Hepatocyte (in vitro differentiated cells): ENCODE results near the gene FRS2. TPM values are rescaled to one million over a fixed set of nuclear protein-coding genes. Genes with fewer than 3 reads are reported as not detected.

Source experiments
- DNase-seq: peaks from one replicate; pipeline ENCODE4 v3.0.0-alpha.2; 2016; ENCODE audit warnings: low spot score
- H2AFZ ChIP-seq: fragments of 200-600 bp; sonication (generic); 2 replicates; pipeline ENCODE4 v1.6.0; 2016; ENCODE audit warnings: antibody characterized with exemption, mild to moderate bottlenecking
- H3K27ac ChIP-seq: fragments of 200-600 bp; sonication (generic); 2 replicates; pipeline ENCODE4 v1.5.1; 2016; ENCODE audit warnings: mild to moderate bottlenecking
- H3K27me3 ChIP-seq: fragments of 200-600 bp; sonication (generic); 2 replicates; pipeline ENCODE4 v1.6.1; 2016
- H3K36me3 ChIP-seq: fragments of 200-600 bp; sonication (generic); replicated peaks from 2 replicates; pipeline ENCODE4 v1.5.1; 2016; ENCODE audit warnings: low read depth; ENCODE audit not compliant: insufficient read depth
- H3K4me1 ChIP-seq: fragments of 200-600 bp; sonication (generic); 2 replicates; pipeline ENCODE4 v1.5.1; 2016; ENCODE audit warnings: mild to moderate bottlenecking, moderate library complexity; ENCODE audit not compliant: insufficient read depth
- H3K4me2 ChIP-seq: fragments of 200-600 bp; sonication (generic); 2 replicates; pipeline ENCODE4 v1.6.0; 2016
- H3K4me3 ChIP-seq: fragments of 200-600 bp; sonication (generic); 2 replicates; pipeline ENCODE4 v1.5.1; 2016; ENCODE audit warnings: mild to moderate bottlenecking
- H3K79me2 ChIP-seq: fragments of 200-600 bp; sonication (generic); 2 replicates; pipeline ENCODE4 v1.6.0; 2017; ENCODE audit warnings: mild to moderate bottlenecking
- H3K9me2 ChIP-seq: fragments of 200-600 bp; sonication (generic); replicated peaks from 2 replicates; pipeline ENCODE4 v1.6.0; 2017; ENCODE audit warnings: mild to moderate bottlenecking; ENCODE audit not compliant: insufficient read depth
- H3K9me3 ChIP-seq: fragments of 200-600 bp; sonication (generic); 2 replicates; pipeline ENCODE4 v1.5.1; 2016; ENCODE audit warnings: low read depth, mild to moderate bottlenecking
- H4K20me1 ChIP-seq: fragments of 200-600 bp; sonication (generic); 2 replicates; pipeline ENCODE4 v1.6.0; 2016; ENCODE audit warnings: mild to moderate bottlenecking; ENCODE audit not compliant: insufficient read depth, poor library complexity, severe bottlenecking
- EZH2 ChIP-seq: fragments of 200-600 bp; sonication (generic); IDR thresholded peaks from 2 replicates; pipeline ENCODE4 v1.6.1; 2016; ENCODE audit warnings: antibody characterized with exemption, mild to moderate bottlenecking, borderline replicate concordance
- EZH2phosphoT487 ChIP-seq: fragments of 200-600 bp; sonication (generic); IDR thresholded peaks from one replicate; pipeline ENCODE4 v1.6.1; 2018; ENCODE audit warnings: antibody characterized with exemption, mild to moderate bottlenecking, low read depth, moderate library complexity; ENCODE audit not compliant: unreplicated experiment, severe bottlenecking
- WGBS: methylation state at CpG from one replicate; pipeline ENCODE4 v1.1.6; 2016; ENCODE audit warnings: low lambda C conversion rate; ENCODE audit errors: missing lambda C conversion rate; 5-methylcytosine and 5-hydroxymethylcytosine counted together
- polyA plus RNA-seq: library from polyadenylated mRNA; unstranded; fragments of >200 nt; fragmentation: Nextera tagmentation; extraction: Ambion mirVana; gene quantifications from 2 replicates; pipeline ENCODE4 v1.2.1, GENCODE V29; 2016
- total RNA-seq: library from RNA; depleted of rRNA; stranded (reverse); fragments of >200 nt; gene quantifications from 2 replicates; pipeline ENCODE4 v1.2.3, GENCODE V29; 2014
- TF ChIP-seq, protein P1 (sequence below): fragments of 200-600 bp; sonication (generic); IDR thresholded peaks from 2 replicates; pipeline ENCODE4 v1.5.1; 2016; ENCODE audit warnings: antibody characterized with exemption, mild to moderate bottlenecking; ENCODE audit not compliant: poor library complexity

Gene FRS2
- total and polyA plus RNA-seq, 2 experiments from 2014 or later = 14.7 to 76.4 TPM

DNA sequence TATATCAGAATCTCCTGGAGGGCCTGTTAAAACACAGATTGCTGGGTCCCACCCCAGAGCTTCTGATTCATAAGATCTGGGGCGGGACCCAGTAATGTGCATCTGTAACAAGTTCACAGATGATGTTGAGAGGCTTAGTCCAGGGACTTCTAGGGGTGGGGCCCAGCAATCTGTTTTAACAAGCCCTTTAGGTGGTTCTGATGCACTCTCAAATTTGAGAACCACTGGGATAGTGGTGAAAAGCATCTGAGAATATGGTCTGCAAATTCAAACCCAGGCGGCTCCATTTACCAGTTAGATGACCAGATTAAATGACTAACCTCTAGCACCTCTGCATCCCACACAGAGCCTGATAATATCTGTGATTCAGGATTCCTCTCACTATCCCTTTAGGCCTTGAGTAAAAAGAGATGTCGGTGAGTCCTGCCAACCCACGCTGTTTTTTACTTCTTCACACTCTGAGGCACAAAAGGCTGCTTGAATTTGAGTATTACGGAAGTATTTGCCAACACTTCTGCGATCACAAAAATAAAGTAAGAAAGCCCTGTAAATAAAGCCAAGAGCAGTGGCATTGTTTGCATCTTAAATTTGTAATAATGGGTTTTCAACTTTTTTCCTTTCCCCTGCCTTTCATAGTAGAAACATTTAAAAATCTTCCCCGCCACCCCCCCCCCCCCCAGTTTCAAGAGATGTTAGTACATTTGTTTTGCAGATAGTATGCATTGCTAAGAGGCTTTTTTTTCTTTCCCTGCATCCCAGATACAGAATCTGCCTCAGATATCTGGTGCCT, 1.8 kb upstream of the FRS2 start:
- Histone ChIP-seq H3K79me2 (peaks cover 31% of the 10 kb centered on the region), H3K27me3 (no peaks in the 10 kb centered on the region), H3K9me3 (no peaks in the 10 kb centered on the region), H3K9me2 (no peaks in the 10 kb centered on the region), H3K27ac (no peak overlapping the region), H3K4me3 (no peak overlapping the region), H2AFZ (no peak overlapping the region), H3K4me2 (no peak overlapping the region), H3K36me3 (no peaks in the 10 kb centered on the region), H4K20me1 (peaks cover 23% of the 10 kb centered on the region), H3K4me1 (peaks cover 7% of the 10 kb centered on the region)
- no peak for DNase-seq
- TF ChIP-seq, protein P1, sequence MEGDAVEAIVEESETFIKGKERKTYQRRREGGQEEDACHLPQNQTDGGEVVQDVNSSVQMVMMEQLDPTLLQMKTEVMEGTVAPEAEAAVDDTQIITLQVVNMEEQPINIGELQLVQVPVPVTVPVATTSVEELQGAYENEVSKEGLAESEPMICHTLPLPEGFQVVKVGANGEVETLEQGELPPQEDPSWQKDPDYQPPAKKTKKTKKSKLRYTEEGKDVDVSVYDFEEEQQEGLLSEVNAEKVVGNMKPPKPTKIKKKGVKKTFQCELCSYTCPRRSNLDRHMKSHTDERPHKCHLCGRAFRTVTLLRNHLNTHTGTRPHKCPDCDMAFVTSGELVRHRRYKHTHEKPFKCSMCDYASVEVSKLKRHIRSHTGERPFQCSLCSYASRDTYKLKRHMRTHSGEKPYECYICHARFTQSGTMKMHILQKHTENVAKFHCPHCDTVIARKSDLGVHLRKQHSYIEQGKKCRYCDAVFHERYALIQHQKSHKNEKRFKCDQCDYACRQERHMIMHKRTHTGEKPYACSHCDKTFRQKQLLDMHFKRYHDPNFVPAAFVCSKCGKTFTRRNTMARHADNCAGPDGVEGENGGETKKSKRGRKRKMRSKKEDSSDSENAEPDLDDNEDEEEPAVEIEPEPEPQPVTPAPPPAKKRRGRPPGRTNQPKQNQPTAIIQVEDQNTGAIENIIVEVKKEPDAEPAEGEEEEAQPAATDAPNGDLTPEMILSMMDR = no peak
- TF ChIP-seq EZH2phosphoT487 (no peak), EZH2 (no peak)
- 69% methylated on average over 7 of the region's 7 CpGs for WGBS

DNA sequence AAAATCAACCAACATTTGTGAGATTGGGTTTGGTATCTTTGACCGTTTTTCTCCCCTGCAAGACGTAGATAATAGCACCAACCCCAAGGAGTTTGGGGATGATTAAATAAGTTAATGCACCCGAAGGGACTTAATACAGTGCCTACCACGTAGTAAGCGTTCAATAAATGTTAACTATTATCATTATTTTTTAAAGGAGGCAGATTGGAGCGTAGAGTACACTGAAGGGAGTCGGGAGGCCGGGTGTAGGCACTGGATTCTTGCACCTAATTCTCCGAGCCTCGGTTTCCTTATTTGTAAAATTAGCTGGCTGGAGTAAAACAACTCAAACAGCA, 367 bp upstream of the FRS2 start:
- peaks cover 16% of the 10 kb centered on the region for H3K4me1 ChIP-seq
- H3K4me3 ChIP-seq = peak overlapping the region; percentile 93
- no peaks in the 10 kb centered on the region for H3K36me3 ChIP-seq
- DNase-seq = no peak
- TF ChIP-seq, protein P1 = no peak
- TF ChIP-seq EZH2 (no peak), EZH2phosphoT487 (no peak)
- peak overlapping the region; percentile 74 for H3K4me2 ChIP-seq
- H3K27ac ChIP-seq = peak overlapping the region; percentile 99
- WGBS = 32% methylated on average over 10 of the region's 10 CpGs
- no peaks in the 10 kb centered on the region for H3K9me2 ChIP-seq
- H3K79me2 ChIP-seq = peaks cover 45% of the 10 kb centered on the region
- peaks cover 35% of the 10 kb centered on the region for H4K20me1 ChIP-seq
- no peaks in the 10 kb centered on the region for H3K9me3 ChIP-seq
- no peaks in the 10 kb centered on the region for H3K27me3 ChIP-seq
- H2AFZ ChIP-seq = peak overlapping the region; percentile 64

DNA sequence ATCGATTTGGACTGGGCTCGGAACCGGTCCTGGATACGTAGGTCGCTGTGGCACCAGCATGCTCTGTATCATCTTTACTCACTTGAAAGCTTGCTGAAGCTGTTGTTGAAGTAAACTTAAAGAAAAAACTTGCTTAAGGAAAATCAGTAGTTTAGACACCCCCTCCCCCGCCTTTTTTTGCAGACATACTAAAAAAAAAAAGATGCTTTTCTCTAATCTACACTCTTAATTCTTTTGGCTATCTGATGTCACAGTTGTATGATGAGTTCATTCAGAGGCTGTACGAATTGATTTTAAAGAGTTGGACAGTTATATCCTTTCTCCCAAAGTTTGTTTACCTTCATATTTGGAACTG, 865 bp downstream of the FRS2 start:
- no peak for DNase-seq
- WGBS = 3% methylated on average over 7 of the region's 7 CpGs
- H3K4me3 ChIP-seq = peak overlapping the region; percentile 93
- H3K36me3 ChIP-seq = no peaks in the 10 kb centered on the region
- H3K4me2 ChIP-seq = peak overlapping the region; percentile 74
- H3K4me1 ChIP-seq = peaks cover 22% of the 10 kb centered on the region
- peak overlapping the region; percentile 77 for H2AFZ ChIP-seq
- peaks cover 58% of the 10 kb centered on the region for H3K79me2 ChIP-seq
- H3K27me3 ChIP-seq = no peaks in the 10 kb centered on the region
- H3K9me3 ChIP-seq = no peaks in the 10 kb centered on the region
- peaks cover 42% of the 10 kb centered on the region for H4K20me1 ChIP-seq
- no peaks in the 10 kb centered on the region for H3K9me2 ChIP-seq
- TF ChIP-seq, protein P1 = no peak
- H3K27ac ChIP-seq = peak overlapping the region; percentile 99
